Medulla oblongata (tissue), 1 donor: ENCODE measurements around the gene SLC2A1.

Experiments
- DNase-seq: peaks from one replicate; pipeline ENCODE4 v3.0.0-alpha.2; 2015; ENCODE audit errors: extremely low spot score

The SLC2A1 gene

GRCh38 chr1:42942444-42942843 is 16.2 kb downstream of the SLC2A1 start:
- DNase-seq = no peak

- DNase-seq = peak; percentile 75
Observed at GRCh38 chr1:42941640-42942330, 16.9 kb downstream of the SLC2A1 start.

GRCh38 chr1:42940851-42941639 is 17.6 kb downstream of the SLC2A1 start:
- DNase-seq = no peak

GRCh38 chr1:42938645-42939615 is 19.7 kb downstream of the SLC2A1 start:
- no peak for DNase-seq

- DNase-seq = no peak
Observed at GRCh38 chr1:42937836-42938644, 20.6 kb downstream of the SLC2A1 start.

- no peak for DNase-seq
Observed at GRCh38 chr1:42937141-42937696, 21.4 kb downstream of the SLC2A1 start.

- no peak for DNase-seq
Observed at GRCh38 chr1:42936309-42937078, 22.2 kb downstream of the SLC2A1 start.

- no peak for DNase-seq
Observed at GRCh38 chr1:42935971-42936308, 22.7 kb downstream of the SLC2A1 start.

- DNase-seq = peak; percentile 69
Observed at GRCh38 chr1:42935313-42935895, 23.3 kb downstream of the SLC2A1 start.

GRCh38 chr1:42934541-42935312 is 23.9 kb downstream of the SLC2A1 start:
- no peak for DNase-seq

GRCh38 chr1:42933610-42934491 is 24.8 kb downstream of the SLC2A1 start:
- DNase-seq = no peak

GRCh38 chr1:42933060-42933586 is 25.5 kb downstream of the SLC2A1 start:
- no peak for DNase-seq

GRCh38 chr1:42932442-42932941 is 26.2 kb downstream of the SLC2A1 start:
- no peak for DNase-seq

GRCh38 chr1:42931911-42932422 is 26.7 kb downstream of the SLC2A1 start:
- DNase-seq = peak; percentile 53

- DNase-seq = peak; percentile 76
Observed at GRCh38 chr1:42931108-42931539, 27.5 kb downstream of the SLC2A1 start.

GRCh38 chr1:42930178-42931107 is 28.2 kb downstream of the SLC2A1 start:
- no peak for DNase-seq
